Activated naive CD4-positive, alpha-beta T cell treated with anti-CD3 and anti-CD28 coated beads, Interleukin-2, amount 10 ng/mL, durations not matched to agents 7 days and 5 days (primary cell): ENCODE measurements around the gene CCDC83.
A peak's percentile ranks its signal among the peaks of the same experiment; 100 is the strongest.
"Not testable (repeated sequence)": the region's sequence is repeated elsewhere in the genome, so short reads cannot be mapped to it uniquely, and the experiment has no call there.

Experiments
- CTCF ChIA-PET: fragments of 350-600 bp; sonication (Branson Sonifier 250); formaldehyde crosslinking; loops from one replicate; lab custom pipeline; 2021; ENCODE audit warnings: antibody characterized with exemption; lab: Charles Lee
- DNase-seq: peaks from one replicate; pipeline ENCODE4 v3.0.0-alpha.2; 2020
- H3K27ac Mint-ChIP-seq: one replicate; pipeline ENCODE4 v1.8.0; 2021; ENCODE audit warnings: mild to moderate bottlenecking, moderate library complexity, mixed read lengths
- H3K27me3 Mint-ChIP-seq: one replicate; pipeline ENCODE4 v1.8.0; 2021; ENCODE audit warnings: mild to moderate bottlenecking, mixed read lengths
- H3K36me3 Mint-ChIP-seq: one replicate; pipeline ENCODE4 v1.8.0; 2021; ENCODE audit warnings: mixed read lengths
- H3K4me1 Mint-ChIP-seq: one replicate; pipeline ENCODE4 v1.8.0; 2021; ENCODE audit warnings: mixed read lengths
- H3K4me3 Mint-ChIP-seq: one replicate; pipeline ENCODE4 v1.8.0; 2021; ENCODE audit warnings: mild to moderate bottlenecking, moderate library complexity, mixed read lengths
- H3K9me3 Mint-ChIP-seq: one replicate; pipeline ENCODE4 v1.8.0; 2021; ENCODE audit warnings: mixed read lengths

Gene CCDC83

GRCh38 chr11:85948884-85949283 lies 93.7 kb downstream of the CCDC83 start:
- CTCF ChIA-PET, result no interaction called here
- H3K9me3 Mint-ChIP-seq, result peaks cover 35% of the 10 kb centered on the region
- H3K4me1 Mint-ChIP-seq, result peaks cover 17% of the 10 kb centered on the region
- H3K27me3 Mint-ChIP-seq, result no peaks in the 10 kb centered on the region
- H3K27ac Mint-ChIP-seq, result no peak overlapping the region
- no peak for DNase-seq
- H3K4me3 Mint-ChIP-seq, result no peak overlapping the region
- H3K36me3 Mint-ChIP-seq, result peaks cover 27% of the 10 kb centered on the region

- Mint-ChIP-seq H3K36me3 (peaks cover 35% of the 10 kb centered on the region), H3K27ac (no peak overlapping the region)
Measured at GRCh38 chr11:85949798-85950197, 94.6 kb downstream of the CCDC83 start.

GRCh38 chr11:85950317-85951048 lies 95.3 kb downstream of the CCDC83 start:
- no peaks in the 10 kb centered on the region for H3K27me3 Mint-ChIP-seq
- peaks cover 37% of the 10 kb centered on the region for H3K36me3 Mint-ChIP-seq
- H3K27ac Mint-ChIP-seq, result no peak overlapping the region
- CTCF ChIA-PET, result no interaction called here
- no peak for DNase-seq
- no peak overlapping the region for H3K4me3 Mint-ChIP-seq
- H3K4me1 Mint-ChIP-seq, result peaks cover 15% of the 10 kb centered on the region
- H3K9me3 Mint-ChIP-seq, result peaks cover 31% of the 10 kb centered on the region

More at GRCh38 chr11:85949798-85950197, 94.6 kb downstream of the CCDC83 start:
- DNase-seq, result no peak
- CTCF ChIA-PET, result interaction anchor here (0.8 kb wide), 1 partner anchor 46 kb away, joined by 3 read pairs; no protein-coding TSS in a partner anchor
- Mint-ChIP-seq H3K4me3 (no peak overlapping the region), H3K27me3 (no peaks in the 10 kb centered on the region), H3K9me3 (peaks cover 34% of the 10 kb centered on the region), H3K4me1 (peaks cover 17% of the 10 kb centered on the region)

- Mint-ChIP-seq H3K9me3 (peaks cover 25% of the 10 kb centered on the region), H3K27ac (no peak overlapping the region), H3K4me1 (peaks cover 9% of the 10 kb centered on the region), H3K36me3 (peaks cover 37% of the 10 kb centered on the region), H3K27me3 (no peaks in the 10 kb centered on the region), H3K4me3 (no peak overlapping the region)
- no peak for DNase-seq
- CTCF ChIA-PET, result no interaction called here
Measured at GRCh38 chr11:85951049-85951405, 95.8 kb downstream of the CCDC83 start.

- Mint-ChIP-seq H3K27me3 (no peaks in the 10 kb centered on the region), H3K4me1 (peaks cover 4% of the 10 kb centered on the region), H3K9me3 (peaks cover 22% of the 10 kb centered on the region), H3K36me3 (peaks cover 38% of the 10 kb centered on the region), H3K27ac (no peak overlapping the region), H3K4me3 (no peak overlapping the region)
- no peak for DNase-seq
- CTCF ChIA-PET, result no interaction called here
Measured at GRCh38 chr11:85951428-85952107, 96.4 kb downstream of the CCDC83 start.

- H3K4me1 Mint-ChIP-seq, CTCF ChIA-PET, DNase-seq, H3K4me3 Mint-ChIP-seq, H3K27me3 Mint-ChIP-seq, H3K27ac Mint-ChIP-seq: not testable (repeated sequence)
- H3K36me3 Mint-ChIP-seq, result peaks cover 42% of the 10 kb centered on the region
- H3K9me3 Mint-ChIP-seq, result peaks cover 22% of the 10 kb centered on the region
Measured at GRCh38 chr11:85952108-85952485, 96.9 kb downstream of the CCDC83 start.

- Mint-ChIP-seq H3K4me3 (no peak overlapping the region), H3K36me3 (peaks cover 55% of the 10 kb centered on the region), H3K27ac (no peak overlapping the region), H3K9me3 (peaks cover 22% of the 10 kb centered on the region), H3K4me1 (no peaks in the 10 kb centered on the region), H3K27me3 (no peaks in the 10 kb centered on the region)
- DNase-seq, result no peak
- CTCF ChIA-PET, result no interaction called here
Measured at GRCh38 chr11:85953491-85954143, 98.4 kb downstream of the CCDC83 start.

GRCh38 chr11:85955531-85955930 lies 100.3 kb downstream of the CCDC83 start:
- DNase-seq, result no peak
- no peak overlapping the region for H3K27ac Mint-ChIP-seq
- no peaks in the 10 kb centered on the region for H3K27me3 Mint-ChIP-seq
- CTCF ChIA-PET, result interaction anchor here (1.6 kb wide), 1 partner anchor 238 kb away, joined by 4 read pairs; no protein-coding TSS in a partner anchor
- H3K4me1 Mint-ChIP-seq, result peaks cover under 1% of the 10 kb centered on the region
- H3K4me3 Mint-ChIP-seq, result no peak overlapping the region
- peaks cover 22% of the 10 kb centered on the region for H3K9me3 Mint-ChIP-seq
- H3K36me3 Mint-ChIP-seq, result peaks cover 71% of the 10 kb centered on the region

GRCh38 chr11:85960678-85961077 lies 105.5 kb downstream of the CCDC83 start:
- no peak for DNase-seq
- no peak overlapping the region for H3K4me3 Mint-ChIP-seq
- H3K27me3 Mint-ChIP-seq, result no peaks in the 10 kb centered on the region
- peaks cover 78% of the 10 kb centered on the region for H3K36me3 Mint-ChIP-seq
- CTCF ChIA-PET, result no interaction called here
- H3K9me3 Mint-ChIP-seq, result no peaks in the 10 kb centered on the region
- peaks cover 2% of the 10 kb centered on the region for H3K4me1 Mint-ChIP-seq
- no peak overlapping the region for H3K27ac Mint-ChIP-seq

- no peaks in the 10 kb centered on the region for H3K9me3 Mint-ChIP-seq
- DNase-seq, result no peak
- no peak overlapping the region for H3K27ac Mint-ChIP-seq
- CTCF ChIA-PET, result no interaction called here
- H3K36me3 Mint-ChIP-seq, result peaks cover 77% of the 10 kb centered on the region
- H3K4me1 Mint-ChIP-seq, result peaks cover 2% of the 10 kb centered on the region
- no peaks in the 10 kb centered on the region for H3K27me3 Mint-ChIP-seq
- H3K4me3 Mint-ChIP-seq, result no peak overlapping the region
Measured at GRCh38 chr11:85961130-85961529, 105.9 kb downstream of the CCDC83 start.

GRCh38 chr11:85961930-85962363 lies 106.8 kb downstream of the CCDC83 start:
- no peaks in the 10 kb centered on the region for H3K9me3 Mint-ChIP-seq
- no peak for DNase-seq
- no peak overlapping the region for H3K27ac Mint-ChIP-seq
- H3K27me3 Mint-ChIP-seq, result no peaks in the 10 kb centered on the region
- CTCF ChIA-PET, result no interaction called here
- H3K4me1 Mint-ChIP-seq, result peaks cover 2% of the 10 kb centered on the region
- peaks cover 72% of the 10 kb centered on the region for H3K36me3 Mint-ChIP-seq
- H3K4me3 Mint-ChIP-seq, result no peak overlapping the region

GRCh38 chr11:85965202-85965601 lies 110.0 kb downstream of the CCDC83 start:
- no peak for DNase-seq
- CTCF ChIA-PET, result no interaction called here
- Mint-ChIP-seq H3K4me1 (peaks cover 13% of the 10 kb centered on the region), H3K4me3 (no peak overlapping the region), H3K36me3 (peaks cover 62% of the 10 kb centered on the region), H3K27ac (no peak overlapping the region), H3K27me3 (no peaks in the 10 kb centered on the region), H3K9me3 (no peaks in the 10 kb centered on the region)

- peaks cover 60% of the 10 kb centered on the region for H3K36me3 Mint-ChIP-seq
- H3K4me3 Mint-ChIP-seq, result no peak overlapping the region
- no peaks in the 10 kb centered on the region for H3K9me3 Mint-ChIP-seq
- CTCF ChIA-PET, result no interaction called here
- no peaks in the 10 kb centered on the region for H3K27me3 Mint-ChIP-seq
- H3K27ac Mint-ChIP-seq, result peak overlapping the region; percentile 30
- peaks cover 11% of the 10 kb centered on the region for H3K4me1 Mint-ChIP-seq
- no peak for DNase-seq
Measured at GRCh38 chr11:85967457-85967856, 112.3 kb downstream of the CCDC83 start.
